ENCODE measurements around the gene STING1.

DNA sequence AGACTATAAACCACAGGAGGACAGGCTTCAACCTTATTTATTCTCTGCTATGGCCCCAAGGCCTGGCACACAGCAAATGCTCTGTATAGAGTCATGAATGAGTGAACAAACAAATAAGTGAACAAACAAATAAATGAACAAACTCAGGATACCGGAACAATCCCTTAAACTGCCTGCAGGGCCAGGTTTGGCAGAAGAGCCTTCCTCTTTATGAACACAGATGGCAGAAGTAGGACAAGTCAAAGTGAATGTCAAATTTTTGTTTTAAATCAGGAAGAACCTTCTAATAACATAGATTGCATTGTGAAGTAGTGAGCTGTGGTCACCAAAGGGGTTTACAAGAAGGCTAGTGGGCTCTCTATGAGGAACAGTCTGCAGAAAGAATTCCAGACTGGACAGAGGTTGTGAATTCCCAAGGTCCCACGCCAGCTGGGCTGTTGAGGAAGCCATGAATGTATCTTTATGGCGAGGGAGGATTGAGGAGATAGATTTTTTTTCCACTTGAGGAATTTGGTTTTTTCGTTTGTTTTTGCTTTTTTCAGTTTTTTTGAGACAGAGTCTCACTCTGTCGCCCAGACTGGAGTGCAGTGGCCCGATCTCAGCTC, 30.3 kb upstream of the STING1 start:
- no peak for TF ChIP-seq SUZ12 (IDR thresholded peaks at IDR 0.05; ENCODE audit: low read length)
- no peak for TF ChIP-seq YY1 (IDR thresholded peaks at IDR 0.05; ENCODE audit: low read depth, low read length)
- TF ChIP-seq, protein P1, sequence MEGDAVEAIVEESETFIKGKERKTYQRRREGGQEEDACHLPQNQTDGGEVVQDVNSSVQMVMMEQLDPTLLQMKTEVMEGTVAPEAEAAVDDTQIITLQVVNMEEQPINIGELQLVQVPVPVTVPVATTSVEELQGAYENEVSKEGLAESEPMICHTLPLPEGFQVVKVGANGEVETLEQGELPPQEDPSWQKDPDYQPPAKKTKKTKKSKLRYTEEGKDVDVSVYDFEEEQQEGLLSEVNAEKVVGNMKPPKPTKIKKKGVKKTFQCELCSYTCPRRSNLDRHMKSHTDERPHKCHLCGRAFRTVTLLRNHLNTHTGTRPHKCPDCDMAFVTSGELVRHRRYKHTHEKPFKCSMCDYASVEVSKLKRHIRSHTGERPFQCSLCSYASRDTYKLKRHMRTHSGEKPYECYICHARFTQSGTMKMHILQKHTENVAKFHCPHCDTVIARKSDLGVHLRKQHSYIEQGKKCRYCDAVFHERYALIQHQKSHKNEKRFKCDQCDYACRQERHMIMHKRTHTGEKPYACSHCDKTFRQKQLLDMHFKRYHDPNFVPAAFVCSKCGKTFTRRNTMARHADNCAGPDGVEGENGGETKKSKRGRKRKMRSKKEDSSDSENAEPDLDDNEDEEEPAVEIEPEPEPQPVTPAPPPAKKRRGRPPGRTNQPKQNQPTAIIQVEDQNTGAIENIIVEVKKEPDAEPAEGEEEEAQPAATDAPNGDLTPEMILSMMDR (IDR thresholded peaks at IDR 0.05; ENCODE audit: control extremely low read depth in 1 of 3, insufficient read depth in 1 of 3, low read depth in 1 of 3, low read length in 3 of 3): no peak
- TF ChIP-seq, protein P2, sequence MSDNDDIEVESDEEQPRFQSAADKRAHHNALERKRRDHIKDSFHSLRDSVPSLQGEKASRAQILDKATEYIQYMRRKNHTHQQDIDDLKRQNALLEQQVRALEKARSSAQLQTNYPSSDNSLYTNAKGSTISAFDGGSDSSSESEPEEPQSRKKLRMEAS (IDR thresholded peaks at IDR 0.05): no peak
- no peak for TF ChIP-seq SP1 (IDR thresholded peaks at IDR 0.05; ENCODE audit: low read depth, low read length)
- TF ChIP-seq, protein P3, sequence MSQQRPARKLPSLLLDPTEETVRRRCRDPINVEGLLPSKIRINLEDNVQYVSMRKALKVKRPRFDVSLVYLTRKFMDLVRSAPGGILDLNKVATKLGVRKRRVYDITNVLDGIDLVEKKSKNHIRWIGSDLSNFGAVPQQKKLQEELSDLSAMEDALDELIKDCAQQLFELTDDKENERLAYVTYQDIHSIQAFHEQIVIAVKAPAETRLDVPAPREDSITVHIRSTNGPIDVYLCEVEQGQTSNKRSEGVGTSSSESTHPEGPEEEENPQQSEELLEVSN (IDR thresholded peaks at IDR 0.05): no peak
- TF ChIP-seq POLR2A (IDR thresholded peaks at IDR 0.05; ENCODE audit: control extremely low read depth in 1 of 2, low read depth in 2 of 2, low read length in 2 of 2): no peak
- no peak for TF ChIP-seq TAF1 (IDR thresholded peaks at IDR 0.05; ENCODE audit: low read depth, low read length)
- no peak for TF ChIP-seq POLR2AphosphoS5 (IDR thresholded peaks at IDR 0.05; ENCODE audit: low read depth, low read length)
